AG10803 (cell line): ENCODE data around the gene GRM6.

Experiments
- DNase-seq: peaks from one replicate; pipeline ENCODE4 v3.0.0; 2010; ENCODE audit warnings: low read depth
- H3K4me3 ChIP-seq: 2 replicates; pipeline ENCODE4 v1.5.1; 2011; ENCODE audit warnings: mild to moderate bottlenecking, low read length, control low read depth
- CTCF ChIP-seq: conservative IDR thresholded peaks from 2 replicates; pipeline ENCODE4 v1.5.1; 2011; ENCODE audit warnings: mild to moderate bottlenecking, low read length, control low read depth, inconsistent platforms

The GRM6 gene

GRCh38 chr5:178931846-178932760, 63.0 kb downstream of the GRM6 start:
- no peak for DNase-seq
- TF ChIP-seq CTCF = no peak
- H3K4me3 ChIP-seq = no peak overlapping the region
